HG03354 (cell line): Measurements from ENCODE around the gene IFI27.

Experiments
- ATAC-seq: cut with Tn5 transposase; IDR thresholded peaks from one replicate; pipeline ENCODE4 v1.9.1; 2021; ENCODE audit warnings: mild to moderate bottlenecking; ENCODE audit not compliant: unreplicated experiment, poor library complexity, severe bottlenecking

Gene IFI27

GRCh38 chr14:94123296-94123695 lies 12.8 kb downstream of the IFI27 start:
- ATAC-seq: no peak

- no peak for ATAC-seq
Measured at GRCh38 chr14:94123868-94124267, 13.3 kb downstream of the IFI27 start.

- no peak for ATAC-seq
Measured at GRCh38 chr14:94124582-94125377, 14.2 kb downstream of the IFI27 start.

- no peak for ATAC-seq
Measured at GRCh38 chr14:94125659-94126418, 15.3 kb downstream of the IFI27 start.

GRCh38 chr14:94126419-94126677 lies 15.8 kb downstream of the IFI27 start:
- ATAC-seq: no peak

GRCh38 chr14:94126800-94127199 lies 16.3 kb downstream of the IFI27 start:
- no peak for ATAC-seq

- no peak for ATAC-seq
Measured at GRCh38 chr14:94127330-94127729, 16.8 kb downstream of the IFI27 start.

- ATAC-seq: no peak
Measured at GRCh38 chr14:94128216-94128839, 17.8 kb downstream of the IFI27 start.

- ATAC-seq: peak; percentile 96
Measured at GRCh38 chr14:94129111-94129757, 18.7 kb downstream of the IFI27 start, which contains the start of gene IFI27L2. TSS of gene IFI27L2 (minus strand) at chr14:94129604. CDS start at chr14:94129564, 40 bp downstream.

- no peak for ATAC-seq
Measured at GRCh38 chr14:94129758-94130414, 19.4 kb downstream of the IFI27 start.

- no peak for ATAC-seq
Measured at GRCh38 chr14:94132285-94132887, 21.9 kb downstream of the IFI27 start.

- no peak for ATAC-seq
Measured at GRCh38 chr14:94135476-94135875, 24.9 kb downstream of the IFI27 start.

GRCh38 chr14:94136575-94137331 lies 26.2 kb downstream of the IFI27 start:
- peak; percentile 92 for ATAC-seq

- no peak for ATAC-seq
Measured at GRCh38 chr14:94138251-94138650, 27.7 kb downstream of the IFI27 start.

- ATAC-seq: no peak
Measured at GRCh38 chr14:94139006-94139405, 28.5 kb downstream of the IFI27 start.

GRCh38 chr14:94139421-94139820 lies 28.9 kb downstream of the IFI27 start:
- ATAC-seq: no peak

GRCh38 chr14:94142247-94142646 lies 31.7 kb downstream of the IFI27 start:
- no peak for ATAC-seq

- ATAC-seq: no peak
Measured at GRCh38 chr14:94142836-94143235, 32.3 kb downstream of the IFI27 start.

GRCh38 chr14:94143239-94143638 lies 32.7 kb downstream of the IFI27 start:
- no peak for ATAC-seq
